Mammary epithelial cell (primary cell): ENCODE data around the gene MAP2K7.

Source experiments
- EZH2 ChIP-seq: IDR thresholded peaks from 2 replicates; pipeline ENCODE4 v1.6.1; 2012; ENCODE audit warnings: low read length, inconsistent platforms, borderline replicate concordance
- TF ChIP-seq, protein P1 (sequence below), 2 donors: IDR thresholded peaks in 1 of 2; conservative IDR thresholded peaks in 1 of 2; 2 replicates each; pipeline ENCODE4 v1.5.1; 2011 to 2012; ENCODE audit warnings: inconsistent platforms in 2 of 2, low read length in 2 of 2, mild to moderate bottlenecking in 2 of 2, control low read depth in 1 of 2, low read depth in 1 of 2; ENCODE audit not compliant: insufficient read depth in 1 of 2; ENCODE audit errors: extremely low read depth in 1 of 2

DNA sequence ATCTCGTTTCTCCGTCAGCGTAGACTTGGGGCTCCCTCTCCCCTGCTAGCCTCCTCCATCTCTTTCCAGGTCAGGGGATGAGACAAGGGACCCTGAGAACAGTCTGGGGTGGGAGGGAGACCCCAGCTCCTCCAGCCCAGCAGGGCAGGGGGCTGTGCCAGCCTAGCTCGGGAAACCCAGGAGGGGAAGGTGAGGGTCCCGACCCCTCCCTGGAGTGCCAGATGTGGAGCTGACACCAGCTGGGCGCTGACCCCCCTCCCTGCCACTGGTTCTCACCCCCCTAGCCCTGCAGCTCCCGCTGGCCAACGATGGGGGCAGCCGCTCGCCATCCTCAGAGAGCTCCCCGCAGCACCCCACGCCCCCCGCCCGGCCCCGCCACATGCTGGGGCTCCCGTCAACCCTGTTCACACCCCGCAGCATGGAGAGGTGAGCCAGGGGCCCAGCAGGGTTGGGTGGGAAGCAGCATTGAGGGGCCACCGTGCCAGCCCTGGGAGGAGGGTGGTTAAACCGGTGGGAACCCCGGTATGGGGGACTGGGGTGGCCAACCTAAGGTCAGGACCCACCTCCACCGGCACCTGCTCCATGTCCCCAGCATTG, 5.9 kb downstream of the MAP2K7 start:
- TF ChIP-seq, protein P1, sequence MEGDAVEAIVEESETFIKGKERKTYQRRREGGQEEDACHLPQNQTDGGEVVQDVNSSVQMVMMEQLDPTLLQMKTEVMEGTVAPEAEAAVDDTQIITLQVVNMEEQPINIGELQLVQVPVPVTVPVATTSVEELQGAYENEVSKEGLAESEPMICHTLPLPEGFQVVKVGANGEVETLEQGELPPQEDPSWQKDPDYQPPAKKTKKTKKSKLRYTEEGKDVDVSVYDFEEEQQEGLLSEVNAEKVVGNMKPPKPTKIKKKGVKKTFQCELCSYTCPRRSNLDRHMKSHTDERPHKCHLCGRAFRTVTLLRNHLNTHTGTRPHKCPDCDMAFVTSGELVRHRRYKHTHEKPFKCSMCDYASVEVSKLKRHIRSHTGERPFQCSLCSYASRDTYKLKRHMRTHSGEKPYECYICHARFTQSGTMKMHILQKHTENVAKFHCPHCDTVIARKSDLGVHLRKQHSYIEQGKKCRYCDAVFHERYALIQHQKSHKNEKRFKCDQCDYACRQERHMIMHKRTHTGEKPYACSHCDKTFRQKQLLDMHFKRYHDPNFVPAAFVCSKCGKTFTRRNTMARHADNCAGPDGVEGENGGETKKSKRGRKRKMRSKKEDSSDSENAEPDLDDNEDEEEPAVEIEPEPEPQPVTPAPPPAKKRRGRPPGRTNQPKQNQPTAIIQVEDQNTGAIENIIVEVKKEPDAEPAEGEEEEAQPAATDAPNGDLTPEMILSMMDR (conservative IDR thresholded peaks at IDR 0.05 in 1 of 2, IDR thresholded peaks at IDR 0.05 in 1 of 2; ENCODE audit: extremely low read depth in 1 of 2, insufficient read depth in 1 of 2, low read depth in 1 of 2, low read length in 2 of 2) = no peak
- TF ChIP-seq EZH2 = no peak
